Measurements from ENCODE around the gene FYTTD1. TPM values are rescaled to one million over a fixed set of nuclear protein-coding genes. Genes with fewer than 3 reads are reported as not detected.

The FYTTD1 gene
- total and polyA plus RNA-seq, 2 donors (not counting 1 experiment from before 2014, with no cell fraction given): 6.2 to 110 TPM

- CTCF ChIA-PET: interaction anchor here (1.5 kb wide), 1 partner anchor 237 kb away, joined by 4 read pairs; no protein-coding TSS in a partner anchor
- Histone ChIP-seq H3K36me3 (replicated peaks in 1 of 2; ENCODE audit: control extremely low read depth in 1 of 2, control insufficient read depth in 1 of 2, extremely low read depth in 1 of 2, insufficient read depth in 2 of 2, low read length in 1 of 2) (peaks cover 21 to 61% of the 10 kb centered on the region in 2 experiments), H3K9ac (ENCODE audit: low read length) (no peak overlapping the region), H3K4me3 (ENCODE audit: control extremely low read depth in 1 of 5, extremely low read depth in 1 of 5, insufficient read depth in 1 of 5, low read depth in 2 of 5, low read length in 4 of 5) (no peak overlapping the region), H2AFZ (ENCODE audit: insufficient read depth, low read depth, low read length, poor library complexity, severe bottlenecking) (no peak overlapping the region), H3K4me2 (replicated peaks; ENCODE audit: low read depth, low read length, poor library complexity, severe bottlenecking) (no peak overlapping the region), H3K79me2 (ENCODE audit: control insufficient read depth, insufficient read depth, low read length) (no peaks in the 10 kb centered on the region), H3K4me1 (ENCODE audit: control insufficient read depth in 2 of 2, insufficient read depth in 2 of 2, low read length in 2 of 2) (peaks cover 6 to 10% of the 10 kb centered on the region in 2 donors), H4K20me1 (ENCODE audit: control insufficient read depth, insufficient read depth, low read length, poor library complexity, severe bottlenecking) (no peaks in the 10 kb centered on the region), H3K27me3 (replicated peaks in 1 of 4; ENCODE audit: control extremely low read depth in 1 of 4, control insufficient read depth in 3 of 4, insufficient read depth in 4 of 4, low read length in 3 of 4) (no peaks in the 10 kb centered on the region), H3K9me3 (ENCODE audit: control extremely low read depth in 1 of 3, control insufficient read depth in 2 of 3, insufficient read depth in 1 of 3, low read length in 2 of 3) (no peaks in the 10 kb centered on the region), H3K27ac (ENCODE audit: low read length in 2 of 2) (no peak overlapping the region)
- DNase-seq: no peak
- no peak overlapping the region for H3K4me3 Mint-ChIP-seq
- TF ChIP-seq CTCF (IDR thresholded peaks at IDR 0.05): no peak
- TF ChIP-seq EZH2 (IDR thresholded peaks at IDR 0.05; ENCODE audit: borderline replicate concordance, insufficient read depth, low read depth, low read length, poor library complexity, severe bottlenecking): no peak
- intact Hi-C loops (cut with micrococcal nuclease): no loop called here
- no peak overlapping the region for H3K27ac Mint-ChIP-seq
- no peaks in the 10 kb centered on the region for H3K27me3 Mint-ChIP-seq
- ATAC-seq (ENCODE audit: low read depth): no peak
- POLR2A ChIA-PET: no interaction called here
- no peaks in the 10 kb centered on the region for H3K9me3 Mint-ChIP-seq (ENCODE audit: insufficient read depth)
- H3K4me1 Mint-ChIP-seq: peaks cover 15% of the 10 kb centered on the region
Observed at GRCh38 chr3:197836244-197836643, 86.6 kb downstream of the FYTTD1 start.

Other genes starting within 250 kb of the FYTTD1 start
- gene BDH1, start 193.9 kb upstream of the FYTTD1 start, total RNA-seq: 48.1 and 59.3 TPM in 2 replicates
- 21.1 and 34.6 TPM in 2 replicates for gene BDH1, start 193.9 kb upstream of the FYTTD1 start, polyA plus RNA-seq
- gene RUBCN, start 13.0 kb upstream of the FYTTD1 start, total RNA-seq: 423 and 427 TPM in 2 replicates
- 57.3 and 63.5 TPM in 2 replicates for gene RUBCN, start 13.0 kb upstream of the FYTTD1 start, polyA plus RNA-seq
- gene LRCH3, start 41.4 kb downstream of the FYTTD1 start, total RNA-seq: 136 and 145 TPM in 2 replicates
- 30.1 and 30.2 TPM in 2 replicates for gene LRCH3, start 41.4 kb downstream of the FYTTD1 start, polyA plus RNA-seq
- gene RPL35A, start 200.3 kb downstream of the FYTTD1 start, total RNA-seq: 1,136 and 1,228 TPM in 2 replicates
- gene RPL35A, start 200.3 kb downstream of the FYTTD1 start, polyA plus RNA-seq: 1,242 and 1,499 TPM in 2 replicates
- gene LMLN, start 210.3 kb downstream of the FYTTD1 start, total RNA-seq: 5.5 and 6.7 TPM in 2 replicates
- gene LMLN, start 210.3 kb downstream of the FYTTD1 start, polyA plus RNA-seq: 1.4 and 1.7 TPM in 2 replicates

All from B cell (primary cell).